ENCODE measurements around the gene NELL1.
A peak's percentile ranks its signal among the peaks of the same experiment; 100 is the strongest.

Gene NELL1

DNA sequence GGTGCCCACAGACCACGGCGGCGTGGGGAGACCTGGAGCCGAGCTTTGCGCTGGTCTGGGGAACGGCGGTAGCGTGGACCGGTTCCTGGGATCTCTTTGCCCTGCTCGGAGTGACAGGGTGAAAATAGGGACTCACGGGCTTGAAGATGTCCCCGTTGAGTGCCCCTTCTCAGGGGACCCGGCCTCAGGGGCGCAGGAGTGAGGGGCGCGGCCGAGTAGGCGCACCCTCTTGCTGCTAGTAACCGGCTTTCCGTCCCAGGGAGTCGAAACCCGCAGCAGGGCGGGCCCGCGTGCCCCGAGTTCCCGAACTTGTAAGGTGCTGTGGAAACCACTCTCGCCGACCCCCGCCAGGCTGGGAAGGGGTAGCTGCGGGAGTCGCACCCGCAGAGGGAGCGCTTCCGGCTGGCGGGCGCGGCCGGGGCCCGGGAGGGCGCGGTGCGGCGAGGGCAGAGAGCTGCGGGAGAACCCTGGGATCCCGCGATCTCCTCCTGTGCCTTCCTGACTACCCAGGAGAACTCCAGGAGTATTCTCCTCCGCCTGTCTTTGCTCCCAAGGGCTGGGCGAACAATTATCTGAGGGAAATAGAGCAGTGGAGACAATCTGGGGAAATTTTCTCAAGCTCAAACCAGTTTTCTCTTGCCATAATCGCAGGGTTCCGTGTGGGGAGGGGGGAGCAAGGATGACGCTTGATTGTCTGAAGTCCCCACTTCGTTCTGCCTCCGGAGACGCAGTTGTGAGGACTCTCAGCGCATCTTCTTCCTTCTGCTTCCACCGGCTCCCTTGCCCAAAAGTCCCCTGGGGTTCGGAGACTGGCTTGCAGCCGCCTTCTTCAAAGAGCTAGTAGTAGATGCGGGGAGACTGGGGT lies 666 bp downstream of the NELL1 start:
- DNase-seq, result no peak

DNA sequence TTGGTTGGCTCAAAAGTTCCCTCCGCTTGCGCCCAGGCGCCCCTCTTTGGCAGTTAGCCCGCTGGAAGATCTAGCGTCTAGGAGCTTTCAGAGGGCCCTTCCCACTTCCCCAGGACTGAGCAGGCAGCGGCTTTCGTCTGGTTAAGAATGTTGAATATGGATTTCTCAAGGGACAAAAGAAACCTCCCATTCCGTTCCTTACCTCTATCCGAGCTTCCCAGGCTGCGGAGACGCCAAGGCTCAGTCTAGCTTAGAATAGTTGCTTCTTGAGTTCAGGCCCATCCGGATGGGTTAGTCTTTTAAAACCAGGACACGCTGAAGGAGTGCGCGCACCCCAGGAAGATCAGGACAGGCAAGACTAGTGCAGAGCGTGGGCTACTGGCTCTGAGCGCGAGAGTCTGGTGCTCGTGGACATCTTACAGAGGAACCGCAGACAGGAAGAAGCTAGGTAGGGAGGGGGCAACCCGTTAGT lies 1.6 kb downstream of the NELL1 start:
- DNase-seq, result no peak

DNA sequence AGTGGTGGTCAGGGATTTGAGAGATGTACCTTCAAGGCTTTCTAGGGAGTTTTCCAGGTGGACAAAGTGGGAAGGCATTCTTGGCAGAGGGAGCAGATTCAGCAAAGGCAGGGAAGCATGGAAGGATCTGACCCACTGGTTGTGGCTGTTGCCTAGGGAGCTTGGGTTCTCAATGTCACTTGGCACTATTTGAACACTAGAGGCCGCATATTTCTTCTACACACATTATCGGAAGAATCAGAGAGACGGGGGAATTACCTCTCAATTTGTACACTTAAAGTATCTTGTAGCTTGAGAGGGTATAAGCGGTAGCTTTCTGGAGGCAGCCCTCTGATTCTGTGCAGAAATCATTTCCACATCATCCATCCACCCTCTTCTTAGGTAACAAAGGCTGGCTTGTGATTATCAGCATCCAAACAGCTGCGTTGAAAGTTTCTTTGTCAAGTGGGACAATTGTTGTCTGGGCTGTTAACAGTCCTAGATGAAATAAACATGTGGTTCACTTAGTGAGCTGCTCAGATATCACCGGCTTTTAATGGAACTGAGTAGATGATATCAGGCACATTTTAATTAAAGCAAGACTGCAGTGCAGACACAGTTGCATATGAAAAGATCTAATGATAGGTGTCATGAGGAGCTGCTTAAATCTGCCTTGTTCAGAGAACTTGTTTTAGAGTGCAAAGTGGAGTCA lies 2.6 kb downstream of the NELL1 start:
- peak in 1 of 2 experiments; percentile 45 for DNase-seq

GRCh38 chr11:20672575-20672974 lies 3.2 kb downstream of the NELL1 start:
- no peak for DNase-seq

DNA sequence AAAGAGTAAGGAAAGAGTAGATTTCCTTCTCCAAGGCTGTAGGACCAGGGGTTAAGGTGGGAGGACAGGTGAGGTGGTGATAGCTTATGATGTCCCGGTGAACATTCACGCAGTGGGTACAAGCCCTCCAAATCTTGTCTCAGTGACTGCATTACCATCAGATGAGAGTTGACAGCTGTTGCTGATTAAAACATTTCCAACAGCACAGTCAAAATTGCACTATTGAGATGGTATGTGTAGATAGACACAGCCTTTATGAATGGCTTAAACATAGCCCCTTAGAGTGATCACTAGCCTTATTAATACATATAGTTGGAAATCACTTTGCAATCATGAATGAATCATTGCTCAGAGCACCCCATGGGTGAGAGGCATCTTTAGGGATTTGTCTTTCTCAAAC lies 7.3 kb downstream of the NELL1 start:
- no peak for DNase-seq

GRCh38 chr11:20688761-20689160 lies 19.4 kb downstream of the NELL1 start:
- no peak for DNase-seq

DNA sequence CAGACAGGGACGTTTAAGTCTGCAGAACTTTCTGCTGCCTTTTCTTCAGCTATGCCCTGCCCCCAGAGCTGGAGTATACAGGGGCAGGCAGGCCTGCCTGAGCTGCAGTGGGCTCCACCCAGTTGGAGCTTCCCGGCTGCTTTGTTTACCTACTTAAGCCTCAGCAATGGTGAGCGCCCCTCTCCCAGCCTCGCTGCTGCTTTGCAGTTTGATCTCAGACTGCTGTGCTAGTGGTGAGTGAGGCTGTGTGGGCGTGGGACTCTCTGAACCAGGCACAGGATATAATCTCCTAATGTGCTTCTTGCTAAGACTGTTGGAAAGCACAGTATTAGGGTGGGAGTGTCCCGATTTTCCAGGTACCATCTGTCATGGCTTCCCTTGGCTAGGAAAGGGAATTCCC lies 38.5 kb downstream of the NELL1 start:
- DNase-seq, result no peak

DNA sequence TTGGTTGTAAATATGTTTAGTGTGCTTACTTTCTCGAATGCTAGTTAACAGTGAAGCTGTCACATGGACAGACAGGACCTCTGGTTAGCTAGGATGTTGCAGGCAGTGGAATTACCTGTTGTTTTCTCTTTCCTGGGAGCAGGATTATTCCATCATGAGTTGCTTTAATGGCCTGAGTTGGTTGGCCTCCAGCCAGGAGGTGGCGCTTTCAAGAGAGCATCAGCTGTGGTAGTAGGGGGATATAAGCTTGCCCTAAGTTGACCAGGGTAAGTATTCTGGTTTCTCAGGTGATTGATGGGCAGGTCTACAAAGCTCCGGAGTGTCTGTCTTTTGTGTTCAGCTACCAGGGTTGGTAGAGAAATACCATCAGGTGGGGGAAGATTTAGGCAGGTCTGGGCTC lies 43.5 kb downstream of the NELL1 start:
- no peak for DNase-seq

- no peak for DNase-seq
These were observed 46.1 kb downstream of the NELL1 start for GRCh38 chr11:20715464-20715863.

GRCh38 chr11:20715931-20716330 lies 46.5 kb downstream of the NELL1 start:
- no peak for DNase-seq

- no peak for DNase-seq
These were observed 50.4 kb downstream of the NELL1 start for GRCh38 chr11:20719821-20720220.

GRCh38 chr11:20723366-20723765 lies 54.0 kb downstream of the NELL1 start:
- no peak for DNase-seq

GRCh38 chr11:20729597-20730105 lies 60.3 kb downstream of the NELL1 start:
- DNase-seq, result peak; percentile 89 to 93

DNA sequence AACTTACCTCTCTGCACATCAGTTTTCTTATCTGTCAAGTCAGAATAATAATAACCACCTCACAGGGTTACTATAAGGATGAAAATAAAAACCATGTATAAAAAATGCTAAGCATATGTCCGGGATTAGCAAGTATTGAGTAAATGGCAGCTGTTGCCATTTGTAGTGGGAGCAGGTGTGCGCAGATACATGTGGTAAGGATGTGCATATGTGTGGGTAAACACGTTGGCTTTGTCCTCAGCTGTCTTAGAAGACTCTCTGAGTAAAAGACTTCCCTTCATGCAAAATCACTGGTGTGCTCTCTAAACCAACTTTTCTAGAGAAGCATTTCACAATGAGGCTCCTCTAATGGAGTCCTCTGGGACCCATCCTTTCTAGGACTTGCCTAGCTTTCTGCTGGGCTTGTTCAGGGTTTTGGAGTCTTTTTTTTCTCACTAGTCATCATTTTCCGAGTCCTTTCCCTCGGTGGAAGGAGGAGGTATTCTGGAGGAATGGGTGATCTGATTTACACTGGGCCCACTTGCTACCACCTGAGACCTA lies 62.4 kb downstream of the NELL1 start:
- DNase-seq, result no peak

DNA sequence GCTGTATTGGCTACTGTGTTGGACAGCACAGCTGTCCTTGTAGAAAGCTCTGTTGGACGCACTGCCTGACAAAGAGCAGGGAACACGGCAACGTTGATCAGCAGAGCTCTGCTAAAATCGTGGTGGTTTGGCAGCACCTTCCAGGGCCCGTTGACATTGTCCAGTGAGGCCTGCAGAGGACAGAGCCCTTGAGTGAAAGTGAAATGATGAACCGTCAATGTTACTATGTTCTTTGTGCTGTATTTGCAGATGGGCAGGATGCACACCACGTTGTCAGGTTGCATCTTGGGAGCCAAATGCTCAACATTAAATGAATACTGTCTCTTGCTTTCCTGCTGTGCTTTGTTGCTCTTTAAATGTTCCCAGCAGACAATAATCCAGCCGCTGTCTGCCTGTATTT lies 69.7 kb downstream of the NELL1 start:
- no peak for DNase-seq

DNA sequence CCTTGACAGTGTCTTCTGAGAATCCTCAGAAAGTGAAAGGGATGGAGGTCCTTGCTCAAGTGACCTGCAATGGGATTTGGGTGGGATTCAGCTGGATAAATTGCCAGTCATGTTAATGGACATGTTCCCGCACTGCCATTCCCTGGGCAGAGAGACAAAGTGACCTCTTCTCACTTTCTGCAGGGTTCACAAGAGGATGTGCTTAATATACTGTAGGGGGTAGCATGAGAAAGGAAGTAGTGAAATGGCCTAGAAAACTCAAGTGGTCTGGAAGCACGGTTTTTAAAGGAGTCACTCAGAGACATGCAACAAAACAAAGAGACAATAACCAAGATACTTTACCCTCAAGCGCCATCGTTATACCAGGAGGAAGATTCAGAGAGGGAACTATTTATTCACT lies 70.2 kb downstream of the NELL1 start:
- no peak for DNase-seq

DNA sequence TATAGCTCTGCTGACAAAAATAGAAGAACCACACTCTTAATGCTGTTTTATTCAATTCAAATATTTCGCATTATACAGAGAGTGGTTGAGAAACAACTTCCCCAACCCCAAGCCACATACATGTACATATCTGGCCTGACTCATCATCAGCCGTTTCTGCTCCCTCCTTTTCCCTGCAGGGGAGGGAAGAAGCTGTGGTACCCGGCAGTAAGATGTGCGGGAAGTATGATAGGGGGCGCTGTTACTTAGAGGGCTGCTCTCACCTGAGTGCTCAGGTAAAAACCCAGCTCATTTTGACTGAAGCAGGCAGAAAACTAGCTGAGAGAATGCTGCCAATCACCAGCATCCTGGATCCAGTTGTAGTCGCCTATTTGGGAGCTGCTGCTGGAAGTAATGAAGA lies 85.5 kb downstream of the NELL1 start:
- DNase-seq, result no peak

GRCh38 chr11:20759541-20759940 lies 90.2 kb downstream of the NELL1 start:
- DNase-seq, result no peak

DNA sequence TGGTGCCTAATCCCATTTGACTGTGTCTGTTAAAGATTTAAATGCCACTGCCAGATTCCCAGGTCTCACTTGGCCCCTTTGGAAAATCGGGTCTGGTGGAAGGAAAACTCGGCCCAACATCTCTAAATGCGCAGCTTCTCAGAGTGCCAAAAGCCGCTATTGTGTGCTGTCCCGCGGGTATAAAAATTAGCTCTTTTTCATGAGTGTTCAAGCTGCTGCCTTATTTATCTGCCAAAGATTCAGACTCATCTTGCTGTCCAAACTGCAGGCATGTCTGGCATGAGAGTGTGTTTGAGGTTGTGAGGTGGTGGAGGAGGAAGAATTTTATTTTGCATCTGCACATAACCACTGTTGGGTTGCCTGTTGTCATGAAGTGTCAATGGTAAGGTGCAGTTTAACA lies 91.4 kb downstream of the NELL1 start:
- peak; percentile 69 to 92 for DNase-seq

DNA sequence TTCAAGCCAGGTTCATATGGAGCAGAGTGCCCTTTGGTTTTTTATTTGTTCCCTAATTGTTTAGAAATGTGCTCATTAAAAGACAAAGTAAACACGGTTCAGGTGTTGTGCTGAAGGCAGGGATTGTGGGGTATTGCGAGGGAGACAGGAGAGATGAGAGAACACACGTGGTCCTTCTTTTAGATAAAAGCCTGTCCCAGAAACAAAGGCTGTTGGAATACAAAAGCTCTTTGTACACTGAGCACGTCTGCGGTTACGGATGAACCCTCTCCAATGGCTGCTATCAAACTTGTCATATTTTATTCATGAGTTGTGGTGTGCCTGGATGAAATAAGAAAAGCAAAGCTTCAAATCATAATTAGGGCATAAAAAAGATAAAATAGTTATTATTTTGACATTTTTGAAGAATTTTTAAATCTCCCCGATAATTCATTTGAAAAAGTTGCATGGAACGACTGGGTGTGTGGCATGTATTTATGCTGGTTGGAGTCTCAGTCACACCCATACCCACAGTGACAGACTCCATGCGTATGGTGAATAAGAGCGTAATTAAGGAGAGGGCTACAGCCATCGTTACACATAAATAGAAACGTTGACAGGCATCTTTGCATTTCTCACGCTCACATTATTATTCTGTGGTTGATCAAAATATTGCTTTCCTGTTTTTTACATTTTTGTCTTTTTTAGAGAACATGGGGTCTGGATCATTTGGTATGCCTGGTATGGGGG lies 92.9 kb downstream of the NELL1 start:
- no peak for DNase-seq

DNA sequence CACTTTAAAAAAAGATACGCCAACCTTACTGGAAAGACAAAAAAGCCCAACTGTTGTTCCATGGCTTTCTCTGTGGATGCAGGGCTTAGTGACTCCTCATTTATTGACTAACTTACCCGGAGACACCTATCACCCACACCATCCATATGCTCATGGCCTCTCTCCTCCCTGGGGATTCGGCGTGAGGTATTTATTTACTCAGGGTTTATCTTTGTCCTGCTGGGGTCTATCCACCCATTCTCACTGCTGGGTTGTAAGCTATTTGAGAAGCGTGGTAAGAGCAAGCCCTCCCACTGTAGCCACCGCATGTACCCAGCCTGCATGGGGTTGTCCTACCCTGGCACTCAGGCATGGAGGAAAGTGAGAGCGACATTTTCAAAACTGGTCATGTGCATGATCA lies 93.6 kb downstream of the NELL1 start:
- DNase-seq, result no peak

- DNase-seq, result no peak
These were observed 101.1 kb downstream of the NELL1 start for GRCh38 chr11:20770414-20770946.

DNA sequence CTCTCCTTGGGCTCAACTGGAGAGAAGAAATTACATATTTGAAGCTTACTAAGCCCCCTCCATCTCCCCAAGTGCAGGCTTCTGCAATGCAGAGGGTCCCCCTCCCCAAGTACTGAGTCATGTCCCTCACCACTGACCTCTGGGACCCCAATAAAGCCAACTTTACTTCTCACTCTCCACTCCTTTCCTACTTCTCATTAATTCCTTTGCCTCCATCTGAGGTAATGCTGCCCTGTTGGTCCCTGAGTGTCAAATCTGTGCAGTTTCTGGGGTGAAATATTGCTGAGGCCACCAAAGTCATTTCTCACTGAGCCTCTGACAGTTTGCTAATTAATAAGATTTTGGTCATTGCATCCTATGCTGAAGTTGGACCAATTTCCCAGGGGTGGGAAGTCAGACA lies 101.6 kb downstream of the NELL1 start:
- DNase-seq, result no peak

All from NCI-H446 (cell line).